ENCODE measurements around the gene MSRB3. TPM values are rescaled to one million over a fixed set of nuclear protein-coding genes. Genes with fewer than 3 reads are reported as not detected.

The MSRB3 gene
- total RNA-seq, 1 experiment from 2014 or later = 1.8 TPM

GRCh38 chr12:65465766-65466547 is 187.5 kb downstream of the MSRB3 start:
- no peak for ATAC-seq

More at GRCh38 chr12:65465766-65466547, 187.5 kb downstream of the MSRB3 start:
- CTCF ChIA-PET = no interaction called here
- Mint-ChIP-seq H3K4me1 (no peaks in the 10 kb centered on the region), H3K36me3 (no peaks in the 10 kb centered on the region), H3K4me3 (no peak overlapping the region), H3K9me3 (0 out of 2 replicates have a peak, but pooled peaks cover 3% of the 10 kb centered on the region), H3K27me3 (ENCODE audit: low read depth) (no peaks in the 10 kb centered on the region), H3K27ac (no peak overlapping the region)
- POLR2A ChIA-PET = no interaction called here
- DNase-seq (ENCODE audit: low spot score) = no peak
- TF ChIP-seq CDX4 (CRISPR knock-in tag; IDR thresholded peaks at IDR 0.05; ENCODE audit: borderline replicate concordance) = no peak
- no peak for TF ChIP-seq CTCF (IDR thresholded peaks at IDR 0.05)
- no peak for TF ChIP-seq ZBTB43 (CRISPR knock-in tag; IDR thresholded peaks at IDR 0.05)
- no peak for TF ChIP-seq NFATC4 (CRISPR knock-in tag; IDR thresholded peaks at IDR 0.05)
- no peak for TF ChIP-seq PRDM15 (CRISPR knock-in tag; IDR thresholded peaks at IDR 0.05)
- no peak for TF ChIP-seq GTF2I (CRISPR knock-in tag; conservative IDR thresholded peaks at IDR 0.05)
- no peak for TF ChIP-seq ZNF219 (CRISPR knock-in tag; IDR thresholded peaks at IDR 0.05; ENCODE audit: borderline replicate concordance)
- TF ChIP-seq AFF4 (CRISPR knock-in tag; IDR thresholded peaks at IDR 0.05; ENCODE audit: borderline replicate concordance) = no peak
- no peak for TF ChIP-seq AR (CRISPR knock-in tag; IDR thresholded peaks at IDR 0.05)
- TF ChIP-seq IRF1 (CRISPR knock-in tag; IDR thresholded peaks at IDR 0.05) = no peak
- no peak for TF ChIP-seq MAX (CRISPR knock-in tag; IDR thresholded peaks at IDR 0.05)
